A549 (cell line): ENCODE data around the gene ASPN. TPM values are rescaled to one million over a fixed set of nuclear protein-coding genes. Genes with fewer than 3 reads are reported as not detected.

Source experiments
- ATAC-seq, 2 experiments: fragments of 200-7000 bp in 1 of 2; fragments of >200 bp in 1 of 2; cut with Nextera tagmentation in 1 of 2; cut with Tn5 transposase in 1 of 2; 3 replicates each; pipeline versions ENCODE4 v1.8.0 to v1.9.1; 2018 to 2020; ENCODE audit warnings: mild to moderate bottlenecking in 1 of 2, moderate library complexity in 1 of 2
- CTCF ChIA-PET: fragments of 300-600 bp; sonication (Branson Sonifier 250); formaldehyde crosslinking; extraction: SDS; loops from one replicate; lab custom pipeline; 2021; ENCODE audit warnings: antibody characterized with exemption, inconsistent platforms; lab: Yijun Ruan, JAX
- POLR2A ChIA-PET: fragments of 350-600 bp; formaldehyde crosslinking; extraction: SDS; loops from one replicate; lab custom pipeline; 2021; ENCODE audit warnings: antibody characterized with exemption, inconsistent platforms; lab: Yijun Ruan, JAX
- DNase-seq, 2 experiments: peaks; one replicate each; pipeline versions ENCODE4 v3.0.0 to v3.0.0-alpha.2; 2011 to 2016; ENCODE audit warnings: low read depth in 1 of 2, low spot score in 1 of 2
- FAIRE-seq: peaks from 2 replicates; lab custom pipeline; 2011; peaks lifted over from hg19 to GRCh38; lab: Jason Lieb, UNC
- H3K27ac ChIP-seq, 2 experiments: fragments of >200 bp; sonication (Bioruptor Twin); formaldehyde crosslinking; 3 replicates each; pipeline ENCODE4 v1.5.1; 2016 to 2017
- H3K4me1 ChIP-seq: fragments of >200 bp; sonication (Bioruptor Twin); formaldehyde crosslinking; 3 replicates; pipeline ENCODE4 v1.6.1; 2016
- H3K4me2 ChIP-seq: fragments of >200 bp; sonication (Bioruptor Twin); formaldehyde crosslinking; 3 replicates; pipeline ENCODE4 v1.6.1; 2016
- H3K4me3 ChIP-seq: fragments of >200 bp; sonication (Bioruptor Twin); formaldehyde crosslinking; 3 replicates; pipeline ENCODE4 v1.5.1; 2016
- H3K9me3 ChIP-seq: fragments of >200 bp; sonication (Bioruptor Twin); formaldehyde crosslinking; 3 replicates; pipeline ENCODE4 v1.6.1; 2016
- BCL3 ChIP-seq: fragments of >200 bp; sonication (Bioruptor Twin); formaldehyde crosslinking; IDR thresholded peaks from 3 replicates; pipeline ENCODE4 v1.6.1; 2016
- CHD2 ChIP-seq: fragments of 150-350 bp; IDR thresholded peaks from 2 replicates; pipeline ENCODE4 v1.6.1; 2014; ENCODE audit warnings: low read length; ENCODE audit not compliant: partially characterized antibody
- EP300 ChIP-seq, 2 experiments: fragments of >200 bp; sonication (Bioruptor Twin); formaldehyde crosslinking; IDR thresholded peaks; 2 replicates in 1 of 2; 3 replicates in 1 of 2; pipeline ENCODE4 v1.6.1; 2016 to 2017
- FOSB ChIP-seq: fragments of 250-450 bp; sonication (Bioruptor Pico); IDR thresholded peaks from 2 replicates; pipeline ENCODE4 v1.5.0; 2020; ENCODE audit warnings: mild to moderate bottlenecking, moderate library complexity
- GATA3 ChIP-seq: IDR thresholded peaks from 2 replicates; pipeline ENCODE4 v1.6.1; 2012; ENCODE audit warnings: borderline replicate concordance
- HES2 ChIP-seq: fragments of >200 bp; sonication (Bioruptor Twin); formaldehyde crosslinking; IDR thresholded peaks from 2 replicates; pipeline ENCODE4 v1.6.1; 2016
- HEYL ChIP-seq: fragments of 250-450 bp; sonication (Bioruptor Pico); IDR thresholded peaks from 2 replicates; pipeline ENCODE4 v1.8.0; 2021; ENCODE audit warnings: mild to moderate bottlenecking, moderate library complexity
- HMGXB4 ChIP-seq: fragments of 250-450 bp; sonication (Bioruptor Pico); IDR thresholded peaks from 2 replicates; pipeline ENCODE4 v1.5.0; 2021; ENCODE audit warnings: mild to moderate bottlenecking, moderate library complexity, borderline replicate concordance
- HOXA7 ChIP-seq: fragments of 250-450 bp; sonication (Bioruptor Pico); IDR thresholded peaks from 2 replicates; pipeline ENCODE4 v1.5.0; 2020; ENCODE audit warnings: mild to moderate bottlenecking, moderate library complexity
- HOXB5 ChIP-seq: fragments of 250-450 bp; sonication (Bioruptor Pico); IDR thresholded peaks from 2 replicates; pipeline ENCODE4 v1.5.0; 2020; ENCODE audit warnings: mild to moderate bottlenecking, moderate library complexity
- JUN ChIP-seq, 2 experiments: fragments of >200 bp; sonication (Bioruptor Twin); formaldehyde crosslinking; IDR thresholded peaks; 2 replicates in 1 of 2; 3 replicates in 1 of 2; pipeline ENCODE4 v1.6.1; 2016 to 2017
- JUNB ChIP-seq: fragments of >200 bp; sonication (Bioruptor Twin); formaldehyde crosslinking; IDR thresholded peaks from 2 replicates; pipeline ENCODE4 v1.6.1; 2016
- MAX ChIP-seq: IDR thresholded peaks from 2 replicates; pipeline ENCODE4 v1.6.1; 2012
- PBX3 ChIP-seq: IDR thresholded peaks from 2 replicates; pipeline ENCODE4 v1.6.1; 2012
- PHF8 ChIP-seq: fragments of 200-600 bp; sonication (generic); IDR thresholded peaks from 2 replicates; pipeline ENCODE4 v1.6.1; 2016; ENCODE audit warnings: low read depth, mild to moderate bottlenecking, antibody characterized with exemption, moderate library complexity, borderline replicate concordance
- POLR2A ChIP-seq: IDR thresholded peaks from 2 replicates; pipeline ENCODE4 v1.6.1; 2012; ENCODE audit warnings: mild to moderate bottlenecking, low read length
- POLR2AphosphoS2 ChIP-seq: conservative IDR thresholded peaks from 2 replicates; pipeline ENCODE4 v1.6.1; 2012; ENCODE audit warnings: low read length, improper control_type of control experiment, inconsistent platforms
- RARB ChIP-seq: fragments of 250-450 bp; sonication (Bioruptor Pico); IDR thresholded peaks from 2 replicates; pipeline ENCODE4 v1.8.0; 2021; ENCODE audit warnings: mild to moderate bottlenecking, moderate library complexity
- ZC3H11A ChIP-seq: fragments of 450-650 bp; IDR thresholded peaks from 2 replicates; pipeline ENCODE4 v1.6.1; 2014; ENCODE audit warnings: antibody characterized with exemption, mild to moderate bottlenecking
- ZFP36 ChIP-seq: fragments of 450-650 bp; IDR thresholded peaks from 2 replicates; pipeline ENCODE4 v1.6.1; 2014; ENCODE audit warnings: borderline replicate concordance; ENCODE audit not compliant: partially characterized antibody
- WGBS: methylation state at CpG from one replicate; pipeline ENCODE4 v1.1.6; 2017; ENCODE audit errors: missing lambda C conversion rate; 5-methylcytosine and 5-hydroxymethylcytosine counted together
- polyA plus RNA-seq, 4 experiments: library from polyadenylated mRNA; depleted of rRNA in 3 of 4; stranded (reverse); fragments of >200 nt; fragmentation: RNase III in 1 of 4; extraction: RNeasy Plus Mini Kit Qiagen cat#74134 plus additional on column Dnase treatment in 1 of 4; gene quantifications; 2 replicates in 3 of 4; 3 replicates in 1 of 4; pipeline ENCODE4 v1.2.3, GENCODE V29; 2011 to 2017

The ASPN gene
- polyA plus RNA-seq, 2 of the 4 experiments (the other 2 are of a cell fraction): not detected

GRCh38 chr9:92424340-92424739 is 58.0 kb downstream of the ASPN start, which contains the start of gene OMD:
OMD (minus strand) TSS chr9:92424471; CDS start chr9:92417558, 6,913 bp downstream.
- no peak for FAIRE-seq
- POLR2A ChIA-PET: no interaction called here

GRCh38 chr9:92423612-92424011 is 58.7 kb downstream of the ASPN start:
- Histone ChIP-seq H3K9me3 (no peaks in the 10 kb centered on the region), H3K4me1 (no peaks in the 10 kb centered on the region), H3K4me3 (no peak overlapping the region), H3K27ac (no peak overlapping the region), H3K4me2 (no peak overlapping the region)
- ChIA-PET POLR2A (no interaction called here), CTCF (no interaction called here)
- FAIRE-seq (no peak), ATAC-seq (no peak), DNase-seq (no peak)
- WGBS: 93% methylated on average over 2 of the region's 2 CpGs
- TF ChIP-seq HES2 (no peak), BCL3 (no peak), PBX3 (no peak), JUN (IDR thresholded peaks at IDR 0.05) (no peak), EP300 (IDR thresholded peaks at IDR 0.05) (no peak), GATA3 (no peak)

More at GRCh38 chr9:92424340-92424739, 58.0 kb downstream of the ASPN start, which contains the start of gene OMD:
- ATAC-seq: no peak
- WGBS: 87% methylated on average over 1 of the region's 1 CpG
- CTCF ChIA-PET: no interaction called here
- Histone ChIP-seq H3K4me3 (no peak within 1 kb of the TSS), H3K27ac (no peak within 1 kb of the TSS), H3K9me3 (no peaks in the 10 kb centered on the region), H3K4me2 (no peak within 1 kb of the TSS), H3K4me1 (no peaks in the 10 kb centered on the region)
- no peak for DNase-seq
- TF ChIP-seq RARB (no peak), HOXA7 (no peak), ZC3H11A (no peak), HOXB5 (CRISPR knock-in tag) (no peak), MAX (no peak), POLR2A (no peak), ZFP36 (no peak), PBX3 (no peak), JUNB (no peak), POLR2AphosphoS2 (no peak), CHD2 (no peak), FOSB (CRISPR knock-in tag) (no peak), HMGXB4 (no peak), EP300 (IDR thresholded peaks at IDR 0.05) (no peak), HEYL (no peak), PHF8 (no peak)
